CD4-positive, alpha-beta T cell (primary cell): ENCODE data around the gene ZNF425. TPM values are rescaled to one million over a fixed set of nuclear protein-coding genes. Genes with fewer than 3 reads are reported as not detected.

Experiments
- ATAC-seq: fragments of 200-7000 bp; cut with Tn5 transposase; one replicate; pipeline ENCODE4 v1.10.0; 2022; ENCODE audit warnings: mild to moderate bottlenecking; ENCODE audit not compliant: poor library complexity
- CTCF ChIA-PET: fragments of 350-600 bp; sonication (Branson Sonifier 250); formaldehyde crosslinking; loops from one replicate; lab custom pipeline; 2021; ENCODE audit warnings: antibody characterized with exemption, inconsistent platforms; lab: Charles Lee
- POLR2A ChIA-PET: fragments of 350-600 bp; sonication (Branson Sonifier 250); formaldehyde crosslinking; loops from one replicate; lab custom pipeline; 2021; ENCODE audit warnings: antibody characterized with exemption, inconsistent platforms; lab: Charles Lee
- DNase-seq, 14 experiments: peaks; one replicate each; pipeline ENCODE4 v3.0.0-alpha.2; 2013 to 2020; ENCODE audit warnings: mixed read lengths in 2 of 14
- H3K27ac ChIP-seq, 2 donors: one replicate each; pipeline versions ENCODE4 v1.5.1 to v1.7.0; 2013; ENCODE audit warnings: low read length in 2 of 2, low read depth in 1 of 2, mild to moderate bottlenecking in 1 of 2
- H3K27me3 ChIP-seq, 2 experiments: 1 replicate in 1 of 2; 2 replicates in 1 of 2; pipeline versions ENCODE4 v1.6.1 to v1.7.0; 2013; ENCODE audit warnings: low read length in 2 of 2, control low read depth in 1 of 2, mild to moderate bottlenecking in 1 of 2, moderate library complexity in 1 of 2; ENCODE audit not compliant: insufficient read depth in 2 of 2, control insufficient read depth in 1 of 2
- H3K36me3 ChIP-seq: one replicate; pipeline ENCODE4 v1.6.1; 2013; ENCODE audit warnings: low read length, control low read depth; ENCODE audit not compliant: insufficient read depth
- H3K4me1 ChIP-seq: one replicate; pipeline ENCODE4 v1.6.1; 2013; ENCODE audit warnings: low read length, control low read depth; ENCODE audit not compliant: insufficient read depth
- H3K4me3 ChIP-seq: one replicate; pipeline ENCODE4 v1.5.1; 2013; ENCODE audit warnings: mild to moderate bottlenecking, low read length, moderate library complexity
- H3K9me3 ChIP-seq, 2 experiments: 1 replicate in 1 of 2; 2 replicates in 1 of 2; pipeline versions ENCODE4 v1.6.1 to v1.7.0; 2013; ENCODE audit warnings: low read length in 2 of 2, mild to moderate bottlenecking in 2 of 2, control low read depth in 1 of 2, moderate library complexity in 1 of 2; ENCODE audit not compliant: control insufficient read depth in 1 of 2, insufficient read depth in 1 of 2
- H3K27ac Mint-ChIP-seq: one replicate; pipeline ENCODE4 v1.8.0; 2020; ENCODE audit warnings: mixed read lengths
- H3K27me3 Mint-ChIP-seq: one replicate; pipeline ENCODE4 v1.8.0; 2021; ENCODE audit warnings: mixed read lengths
- H3K36me3 Mint-ChIP-seq: one replicate; pipeline ENCODE4 v1.8.0; 2021; ENCODE audit warnings: low read depth, mixed read lengths
- H3K4me1 Mint-ChIP-seq: one replicate; pipeline ENCODE4 v1.8.0; 2021; ENCODE audit warnings: low read depth, mixed read lengths
- H3K4me3 Mint-ChIP-seq: one replicate; pipeline ENCODE4 v1.8.0; 2020; ENCODE audit warnings: mild to moderate bottlenecking, mixed read lengths
- H3K9me3 Mint-ChIP-seq: one replicate; pipeline ENCODE4 v1.8.0; 2020; ENCODE audit warnings: mixed read lengths
- intact Hi-C, 2 experiments: fragments of 100-400 bp; cut with DNase I in 1 of 2; cut with micrococcal nuclease in 1 of 2; formaldehyde crosslinking; loops; one replicate each; pipeline versions ENCODE4 v1.15.1 to v1.9.0; 2023 to 2025; cut with DNase I, micrococcal nuclease
- total RNA-seq, 174 experiments: library from RNA in 2 of 174; stranded (reverse) in 2 of 174; gene quantifications; one replicate each; pipeline ENCODE4 v1.2.3 and lab custom pipeline; 2021 to 2026
- TF ChIP-seq, protein P1 (sequence below): fragments of 200-600 bp; IDR thresholded peaks from one replicate; pipeline ENCODE4 v1.8.0; 2022; ENCODE audit warnings: antibody characterized with exemption, mild to moderate bottlenecking

The ZNF425 gene
- total RNA-seq, 2 experiments from 2014 or later, result 0.22 to 0.39 TPM

GRCh38 chr7:149100821-149101220 lies 25.3 kb downstream of the ZNF425 start:
- H3K27ac ChIP-seq, result no peak overlapping the region
- Mint-ChIP-seq H3K4me1 (no peaks in the 10 kb centered on the region), H3K9me3 (no peaks in the 10 kb centered on the region), H3K27ac (no peak overlapping the region), H3K36me3 (no peaks in the 10 kb centered on the region), H3K4me3 (no peak overlapping the region), H3K27me3 (no peaks in the 10 kb centered on the region)
- H3K27me3 ChIP-seq, result no peaks in the 10 kb centered on the region
- H3K4me3 ChIP-seq, result no peak overlapping the region
- no peaks in the 10 kb centered on the region for H3K4me1 ChIP-seq
- ATAC-seq (no peak), DNase-seq (no peak)
- intact Hi-C loops, result no loop called here
- H3K36me3 ChIP-seq, result no peaks in the 10 kb centered on the region
- TF ChIP-seq, protein P1, sequence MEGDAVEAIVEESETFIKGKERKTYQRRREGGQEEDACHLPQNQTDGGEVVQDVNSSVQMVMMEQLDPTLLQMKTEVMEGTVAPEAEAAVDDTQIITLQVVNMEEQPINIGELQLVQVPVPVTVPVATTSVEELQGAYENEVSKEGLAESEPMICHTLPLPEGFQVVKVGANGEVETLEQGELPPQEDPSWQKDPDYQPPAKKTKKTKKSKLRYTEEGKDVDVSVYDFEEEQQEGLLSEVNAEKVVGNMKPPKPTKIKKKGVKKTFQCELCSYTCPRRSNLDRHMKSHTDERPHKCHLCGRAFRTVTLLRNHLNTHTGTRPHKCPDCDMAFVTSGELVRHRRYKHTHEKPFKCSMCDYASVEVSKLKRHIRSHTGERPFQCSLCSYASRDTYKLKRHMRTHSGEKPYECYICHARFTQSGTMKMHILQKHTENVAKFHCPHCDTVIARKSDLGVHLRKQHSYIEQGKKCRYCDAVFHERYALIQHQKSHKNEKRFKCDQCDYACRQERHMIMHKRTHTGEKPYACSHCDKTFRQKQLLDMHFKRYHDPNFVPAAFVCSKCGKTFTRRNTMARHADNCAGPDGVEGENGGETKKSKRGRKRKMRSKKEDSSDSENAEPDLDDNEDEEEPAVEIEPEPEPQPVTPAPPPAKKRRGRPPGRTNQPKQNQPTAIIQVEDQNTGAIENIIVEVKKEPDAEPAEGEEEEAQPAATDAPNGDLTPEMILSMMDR, result no peak
- ChIA-PET POLR2A (no interaction called here), CTCF (no interaction called here)
- no peaks in the 10 kb centered on the region for H3K9me3 ChIP-seq

GRCh38 chr7:149099058-149099457 lies 27.1 kb downstream of the ZNF425 start:
- intact Hi-C loops, result no loop called here
- Mint-ChIP-seq H3K4me1 (no peaks in the 10 kb centered on the region), H3K9me3 (no peaks in the 10 kb centered on the region), H3K27ac (no peak overlapping the region), H3K36me3 (no peaks in the 10 kb centered on the region), H3K27me3 (no peaks in the 10 kb centered on the region), H3K4me3 (no peak overlapping the region)
- POLR2A ChIA-PET, result no interaction called here
- ATAC-seq, result no peak
- Histone ChIP-seq H3K4me3 (no peak overlapping the region), H3K9me3 (no peaks in the 10 kb centered on the region), H3K36me3 (no peaks in the 10 kb centered on the region), H3K4me1 (no peaks in the 10 kb centered on the region), H3K27me3 (no peaks in the 10 kb centered on the region), H3K27ac (no peak overlapping the region)
- CTCF ChIA-PET, result interaction anchor here (0.7 kb wide), 1 partner anchor 49 kb away, joined by 4 read pairs; no protein-coding TSS in a partner anchor
- no peak for DNase-seq
- TF ChIP-seq, protein P1, result no peak

GRCh38 chr7:149097088-149097487 lies 29.0 kb downstream of the ZNF425 start:
- intact Hi-C loops, result no loop called here
- Mint-ChIP-seq H3K36me3 (no peaks in the 10 kb centered on the region), H3K4me1 (no peaks in the 10 kb centered on the region), H3K9me3 (no peaks in the 10 kb centered on the region), H3K27ac (no peak overlapping the region), H3K27me3 (no peaks in the 10 kb centered on the region), H3K4me3 (no peak overlapping the region)
- no peaks in the 10 kb centered on the region for H3K27me3 ChIP-seq
- no peaks in the 10 kb centered on the region for H3K4me1 ChIP-seq
- H3K9me3 ChIP-seq, result no peaks in the 10 kb centered on the region
- ATAC-seq, result no peak
- H3K4me3 ChIP-seq, result no peak overlapping the region
- POLR2A ChIA-PET, result no interaction called here
- H3K36me3 ChIP-seq, result no peaks in the 10 kb centered on the region
- TF ChIP-seq, protein P1, result no peak
- no peak overlapping the region for H3K27ac ChIP-seq
- no peak for DNase-seq
- CTCF ChIA-PET, result interaction anchor here (1.1 kb wide), 1 partner anchor 29 kb away, joined by 3 read pairs; the partner anchor contains the start of gene ZNF425
